Activated B cell treated with CpG ODN at 0.5 μM for 24 hours (primary cell): ENCODE results near the gene ECM1. TPM values are rescaled to one million over a fixed set of nuclear protein-coding genes. Genes with fewer than 3 reads are reported as not detected.

ENCODE experiments used
- ATAC-seq: fragments of 200-7000 bp; cut with Tn5 transposase; one replicate; pipeline ENCODE4 v1.10.0; 2021; ENCODE audit warnings: low read depth, mild to moderate bottlenecking, moderate library complexity
- CTCF ChIA-PET: fragments of 350-600 bp; sonication (Branson Sonifier 250); formaldehyde crosslinking; loops from one replicate; lab custom pipeline; 2021; ENCODE audit warnings: antibody characterized with exemption; lab: Charles Lee
- POLR2A ChIA-PET: fragments of 350-600 bp; sonication (Branson Sonifier 250); formaldehyde crosslinking; loops from one replicate; lab custom pipeline; 2021; ENCODE audit warnings: antibody characterized with exemption; lab: Charles Lee
- DNase-seq: peaks from one replicate; pipeline ENCODE4 v3.0.0; 2022
- H3K27ac Mint-ChIP-seq: one replicate; pipeline ENCODE4 v1.8.0; 2020; ENCODE audit warnings: mixed read lengths
- H3K27me3 Mint-ChIP-seq: one replicate; pipeline ENCODE4 v1.8.0; 2021; ENCODE audit warnings: mixed read lengths
- H3K36me3 Mint-ChIP-seq: one replicate; pipeline ENCODE4 v1.8.0; 2021; ENCODE audit warnings: low read depth, mixed read lengths
- H3K4me1 Mint-ChIP-seq: one replicate; pipeline ENCODE4 v1.8.0; 2021; ENCODE audit warnings: mixed read lengths
- H3K4me3 Mint-ChIP-seq: one replicate; pipeline ENCODE4 v1.8.0; 2020; ENCODE audit warnings: mild to moderate bottlenecking, mixed read lengths
- H3K9me3 Mint-ChIP-seq: one replicate; pipeline ENCODE4 v1.8.0; 2020; ENCODE audit warnings: mixed read lengths
- CTCF ChIP-seq: fragments of 200-600 bp; IDR thresholded peaks from one replicate; pipeline ENCODE4 v1.8.0; 2022; ENCODE audit warnings: antibody characterized with exemption, mild to moderate bottlenecking
- intact Hi-C: fragments of 100-400 bp; cut with micrococcal nuclease; formaldehyde crosslinking; loops from one replicate; pipeline ENCODE4 v1.15.1; 2024
- total RNA-seq: library from RNA; stranded (reverse); gene quantifications from 2 replicates; pipeline ENCODE4 v1.2.3, GENCODE V29; 2022

Gene ECM1
- total RNA-seq, 1 donor from 2014 or later: 2.1 TPM

- ChIA-PET POLR2A (interaction anchor here (0.5 to 4.2 kb wide), 6 partner anchors 24 to 1149 kb away, joined by 3 to 41 read pairs (median 12); partner anchors contain the start of gene TARS2), CTCF (no interaction called here)
- Mint-ChIP-seq H3K36me3 (no peaks in the 10 kb centered on the region), H3K4me3 (peak overlapping the region; percentile 95), H3K27ac (peak overlapping the region; percentile 24), H3K27me3 (no peaks in the 10 kb centered on the region), H3K9me3 (no peaks in the 10 kb centered on the region), H3K4me1 (peaks cover 27% of the 10 kb centered on the region)
- no peak for TF ChIP-seq CTCF
- intact Hi-C loops: no loop called here
- ATAC-seq (no peak), DNase-seq (no peak)
These were observed 6.4 kb downstream of the ECM1 start for GRCh38 chr1:150514260-150514659.

- H3K4me1 Mint-ChIP-seq: peaks cover 27% of the 10 kb centered on the region
- H3K27me3 Mint-ChIP-seq: no peaks in the 10 kb centered on the region
- H3K4me3 Mint-ChIP-seq: peak overlapping the region; percentile 95
- intact Hi-C loops: loop anchor here (1.0 to 5.0 kb wide), 4 partner anchors 17 to 258 kb away; partner anchors contain the start of genes CA14 and TARS2
- no peak for DNase-seq
- H3K36me3 Mint-ChIP-seq: no peaks in the 10 kb centered on the region
- POLR2A ChIA-PET: interaction anchor here (0.5 to 4.2 kb wide), 9 partner anchors 13 to 1148 kb away, joined by 4 to 41 read pairs (median 6); partner anchors contain the start of genes APH1A, ENSA and TARS2
- no peaks in the 10 kb centered on the region for H3K9me3 Mint-ChIP-seq
- CTCF ChIA-PET: interaction anchor here (1.2 to 2.0 kb wide), 3 partner anchors 28 to 46 kb away, joined by 3 to 8 read pairs (median 4); partner anchors contain the start of gene TARS2
- TF ChIP-seq CTCF: no peak
- peak overlapping the region; percentile 83 for H3K27ac Mint-ChIP-seq
- ATAC-seq: no peak
These were observed 7.0 kb downstream of the ECM1 start for GRCh38 chr1:150514913-150515327.

GRCh38 chr1:150515328-150516049 lies 7.6 kb downstream of the ECM1 start, which contains the start of gene FALEC:
Gene FALEC, plus strand, starts transcription at chr1:150515752.
- H3K27ac Mint-ChIP-seq: peak within 1 kb of the TSS; percentile 83
- peaks cover 27% of the 10 kb centered on the region for H3K4me1 Mint-ChIP-seq
- ATAC-seq: peak; percentile 98
- ChIA-PET CTCF (interaction anchor here (1.1 to 2.0 kb wide), 4 partner anchors 28 to 50 kb away, joined by 3 to 8 read pairs (median 4); partner anchors contain the start of gene TARS2), POLR2A (interaction anchor here (0.5 to 4.2 kb wide), 15 partner anchors 14 to 731 kb away, joined by 3 to 41 read pairs (median 5); partner anchors contain the start of genes APH1A, ENSA, MCL1 and TARS2)
- no peaks in the 10 kb centered on the region for H3K9me3 Mint-ChIP-seq
- intact Hi-C loops: loop anchor here (1.0 to 5.0 kb wide), 4 partner anchors 17 to 258 kb away; partner anchors contain the start of genes CA14 and TARS2
- peak within 1 kb of the TSS; percentile 95 for H3K4me3 Mint-ChIP-seq
- peak; percentile 93 for DNase-seq
- no peak for TF ChIP-seq CTCF
- H3K27me3 Mint-ChIP-seq: no peaks in the 10 kb centered on the region
- H3K36me3 Mint-ChIP-seq: no peaks in the 10 kb centered on the region

- ChIA-PET POLR2A (interaction anchor here (0.6 to 4.2 kb wide), 15 partner anchors 15 to 730 kb away, joined by 3 to 41 read pairs (median 5); partner anchors contain the start of genes APH1A, ENSA, MCL1 and TARS2), CTCF (interaction anchor here (0.8 to 2.0 kb wide), 6 partner anchors 17 to 260 kb away, joined by 3 to 8 read pairs (median 4); partner anchors contain the start of gene TARS2)
- no peaks in the 10 kb centered on the region for H3K36me3 Mint-ChIP-seq
- no peak for DNase-seq
- intact Hi-C loops: loop anchor here (5.0 kb wide), 2 partner anchors 46 to 259 kb away; partner anchors contain the start of gene CA14
- peak overlapping the region; percentile 95 for H3K4me3 Mint-ChIP-seq
- peak overlapping the region; percentile 61 for H3K27ac Mint-ChIP-seq
- TF ChIP-seq CTCF: no peak
- no peaks in the 10 kb centered on the region for H3K9me3 Mint-ChIP-seq
- H3K27me3 Mint-ChIP-seq: no peaks in the 10 kb centered on the region
- peaks cover 27% of the 10 kb centered on the region for H3K4me1 Mint-ChIP-seq
- ATAC-seq: no peak
These were observed 8.2 kb downstream of the ECM1 start for GRCh38 chr1:150516050-150516591.
